ENCODE results near the gene RPS15.

DNA sequence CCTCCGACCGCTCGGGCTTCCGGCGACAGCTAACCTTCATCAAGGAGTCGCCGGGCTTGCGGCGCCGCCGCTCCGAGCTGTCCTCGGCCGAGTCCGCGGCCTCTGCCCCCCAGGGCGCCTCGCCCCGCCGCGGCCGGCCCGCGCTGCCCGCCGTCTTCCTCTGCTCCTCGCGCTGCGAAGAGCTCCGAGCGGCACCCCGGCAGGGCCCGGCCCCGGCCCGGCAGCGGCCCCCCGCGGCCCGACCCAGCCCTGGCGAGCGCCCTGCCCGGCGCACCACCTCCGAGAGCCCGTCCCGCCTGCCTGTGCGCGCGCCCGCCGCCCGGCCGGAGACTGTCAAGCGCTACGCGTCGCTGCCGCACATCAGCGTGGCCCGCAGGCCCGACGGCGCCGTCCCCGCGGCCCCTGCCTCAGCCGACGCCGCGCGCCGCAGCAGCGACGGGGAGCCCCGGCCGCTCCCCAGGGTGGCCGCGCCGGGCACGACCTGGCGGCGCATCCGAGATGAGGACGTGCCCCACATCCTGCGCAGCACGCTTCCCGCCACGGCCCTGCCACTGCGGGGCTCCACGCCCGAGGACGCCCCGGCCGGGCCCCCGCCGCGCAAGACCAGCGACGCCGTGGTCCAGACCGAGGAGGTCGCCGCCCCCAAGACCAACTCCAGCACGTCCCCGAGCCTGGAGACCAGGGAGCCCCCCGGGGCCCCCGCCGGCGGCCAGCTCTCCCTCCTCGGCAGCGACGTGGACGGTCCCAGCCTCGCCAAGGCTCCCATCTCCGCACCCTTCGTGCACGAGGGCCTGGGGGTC, 31.3 kb downstream of the RPS15 start:
- no peak for TF ChIP-seq CTCF (conservative IDR thresholded peaks at IDR 0.05; ENCODE audit: low read length)
- no peak for TF ChIP-seq EZH2phosphoT487 (IDR thresholded peaks at IDR 0.05; ENCODE audit: borderline replicate concordance)
